Kasumi-1 (cell line): Measurements from ENCODE around the gene ARL4A.
A peak's percentile ranks its signal among the peaks of the same experiment; 100 is the strongest.
"Not testable (repeated sequence)": the region's sequence is repeated elsewhere in the genome, so short reads cannot be mapped to it uniquely, and the experiment has no call there.

Experiments
- DNase-seq, 2 experiments: peaks; one replicate each; lab custom pipeline; 2025; lab: John Stamatoyannopoulos, UW

ARL4A gene

GRCh38 chr7:12686891-12687717 lies at the start of gene ARL4A:
Gene ARL4A (plus strand): TSS chr7:12687633. CDS start chr7:12688255, 622 bp downstream.
- peak; percentile 79 to 88 for DNase-seq

- peak; percentile 28 to 55 for DNase-seq
Observed at GRCh38 chr7:12637819-12638592, 49.4 kb upstream of the ARL4A start.

- DNase-seq = peak; percentile 38 to 46
Observed at GRCh38 chr7:12638851-12639456, 48.5 kb upstream of the ARL4A start.

GRCh38 chr7:12640299-12641096 lies 46.9 kb upstream of the ARL4A start:
- no peak for DNase-seq

GRCh38 chr7:12641196-12641595 lies 46.2 kb upstream of the ARL4A start:
- no peak for DNase-seq

- no peak for DNase-seq
Observed at GRCh38 chr7:12642508-12642907, 44.9 kb upstream of the ARL4A start.

GRCh38 chr7:12643001-12643643 lies 44.3 kb upstream of the ARL4A start:
- DNase-seq = no peak

- DNase-seq = peak; percentile 31
Observed at GRCh38 chr7:12643644-12644043, 43.8 kb upstream of the ARL4A start.

- DNase-seq = not testable (repeated sequence)
Observed at GRCh38 chr7:12645212-12645611, 42.2 kb upstream of the ARL4A start.

- no peak for DNase-seq
Observed at GRCh38 chr7:12646139-12646538, 41.3 kb upstream of the ARL4A start.

- no peak for DNase-seq
Observed at GRCh38 chr7:12647364-12648219, 39.8 kb upstream of the ARL4A start.

- no peak for DNase-seq
Observed at GRCh38 chr7:12648704-12649261, 38.6 kb upstream of the ARL4A start.

- no peak for DNase-seq
Observed at GRCh38 chr7:12649348-12649747, 38.1 kb upstream of the ARL4A start.

GRCh38 chr7:12650080-12650479 lies 37.4 kb upstream of the ARL4A start:
- no peak for DNase-seq

- no peak for DNase-seq
Observed at GRCh38 chr7:12653110-12653509, 34.3 kb upstream of the ARL4A start.

- DNase-seq = no peak
Observed at GRCh38 chr7:12653518-12653917, 33.9 kb upstream of the ARL4A start.

- DNase-seq = no peak
Observed at GRCh38 chr7:12655161-12655560, 32.3 kb upstream of the ARL4A start.

GRCh38 chr7:12660423-12660822 lies 27.0 kb upstream of the ARL4A start:
- DNase-seq = not testable (repeated sequence)

GRCh38 chr7:12660986-12661385 lies 26.4 kb upstream of the ARL4A start:
- not testable (repeated sequence) for DNase-seq

GRCh38 chr7:12661581-12661980 lies 25.9 kb upstream of the ARL4A start:
- no peak for DNase-seq
